SH-SY5Y (cell line): ENCODE data around the gene ARHGAP26.

Experiments
- GATA2 ChIP-seq: IDR thresholded peaks from 2 replicates; pipeline ENCODE4 v1.6.1; 2011; ENCODE audit warnings: mild to moderate bottlenecking, low read depth, low read length
- GATA3 ChIP-seq: IDR thresholded peaks from 2 replicates; pipeline ENCODE4 v1.6.1; 2011; ENCODE audit warnings: low read depth, mild to moderate bottlenecking, low read length, moderate library complexity

DNA sequence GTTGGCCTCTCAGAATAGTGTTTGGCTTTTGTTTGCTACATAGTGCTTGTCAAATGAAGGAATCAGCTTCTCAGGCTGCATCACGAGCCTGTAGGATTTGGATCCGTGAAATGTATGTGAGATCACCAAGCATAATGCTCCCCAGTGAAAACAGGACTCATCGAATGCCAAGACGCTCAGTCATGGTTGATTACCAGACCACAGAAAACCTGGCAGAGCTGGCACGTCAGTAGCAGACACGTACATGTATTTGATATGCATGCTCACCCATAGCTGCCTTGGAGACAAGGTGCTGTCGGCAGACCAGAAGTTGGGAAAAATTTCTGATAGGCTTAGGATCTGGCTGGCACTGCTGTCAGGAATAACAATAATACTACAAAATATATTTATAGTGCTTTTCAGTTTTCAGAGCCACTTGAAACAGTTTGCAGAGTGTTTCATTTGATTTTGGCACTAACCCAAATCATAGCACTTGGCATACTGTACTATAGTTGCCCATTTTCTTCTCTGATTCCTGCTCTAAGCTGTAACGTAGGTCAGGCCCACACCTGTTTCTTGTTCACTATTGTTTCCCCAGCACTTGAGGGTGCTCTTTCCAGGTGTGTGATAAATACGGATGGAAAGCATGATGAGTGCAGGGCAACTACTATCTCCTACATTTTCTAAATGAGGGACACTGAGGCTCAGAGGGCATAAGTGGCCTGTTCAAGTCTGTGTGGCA lies 407.2 kb downstream of the ARHGAP26 start:
- TF ChIP-seq GATA2 = no peak
- TF ChIP-seq GATA3 = no peak
